KMS-11 (cell line): ENCODE measurements around the gene KRTAP5-3.
"Not testable (repeated sequence)": the region's sequence is repeated elsewhere in the genome, so short reads cannot be mapped to it uniquely, and the experiment has no call there.

Experiments used
- H2AFZ ChIP-seq: fragments of 200-600 bp; sonication (generic); 2 replicates; pipeline ENCODE4 v1.6.1; 2016; ENCODE audit warnings: antibody characterized with exemption, mixed run types, low read depth
- H3K27ac ChIP-seq: fragments of 200-600 bp; sonication (generic); 2 replicates; pipeline ENCODE4 v1.6.1; 2016; ENCODE audit warnings: mild to moderate bottlenecking, mixed run types
- H3K27me3 ChIP-seq: fragments of 200-600 bp; sonication (generic); 2 replicates; pipeline ENCODE4 v1.6.1; 2017; ENCODE audit warnings: mild to moderate bottlenecking, low read depth, mixed run types, moderate library complexity; ENCODE audit not compliant: insufficient read depth
- H3K36me3 ChIP-seq: fragments of 200-600 bp; sonication (generic); 2 replicates; pipeline ENCODE4 v1.6.1; 2017; ENCODE audit warnings: mild to moderate bottlenecking, mixed run types; ENCODE audit not compliant: insufficient read depth
- H3K4me1 ChIP-seq: fragments of 200-600 bp; sonication (generic); 2 replicates; pipeline ENCODE4 v1.6.1; 2016; ENCODE audit warnings: mild to moderate bottlenecking, low read depth, mixed run types; ENCODE audit not compliant: poor library complexity, severe bottlenecking
- H3K4me2 ChIP-seq: fragments of 200-600 bp; sonication (generic); 2 replicates; pipeline ENCODE4 v1.7.0; 2016; ENCODE audit warnings: mild to moderate bottlenecking, mixed run types
- H3K4me3 ChIP-seq: fragments of 200-600 bp; sonication (generic); IDR thresholded peaks from 2 replicates; pipeline ENCODE4 v1.6.1; 2017; ENCODE audit warnings: low read depth, low read length, mixed read lengths; ENCODE audit not compliant: insufficient read depth
- H3K79me2 ChIP-seq: fragments of 200-600 bp; sonication (generic); 2 replicates; pipeline ENCODE4 v1.6.1; 2016; ENCODE audit warnings: low read depth, mixed run types; ENCODE audit not compliant: insufficient read depth
- H3K9ac ChIP-seq: fragments of 200-600 bp; sonication (generic); 2 replicates; pipeline ENCODE4 v1.6.1; 2016; ENCODE audit warnings: mild to moderate bottlenecking, mixed run types
- H4K20me1 ChIP-seq: fragments of 200-600 bp; sonication (generic); 2 replicates; pipeline ENCODE4 v1.6.1; 2016; ENCODE audit warnings: mild to moderate bottlenecking, mixed run types; ENCODE audit not compliant: insufficient read depth
- CTCF ChIP-seq: fragments of 200-600 bp; sonication (generic); conservative IDR thresholded peaks from 2 replicates; pipeline ENCODE4 v1.6.1; 2017; ENCODE audit warnings: low read depth, mild to moderate bottlenecking, antibody characterized with exemption, low read length, moderate library complexity, mixed read lengths

Gene KRTAP5-3

GRCh38 chr11:1597994-1598380 is 10.3 kb downstream of the KRTAP5-3 start, which contains the start of gene KRTAP5-2:
KRTAP5-2 (minus strand) TSS chr11:1598294; CDS start chr11:1598250, 44 bp downstream.
- H3K4me2 ChIP-seq: no peak within 1 kb of the TSS
- peaks cover 85% of the 10 kb centered on the region for H3K27me3 ChIP-seq
- TF ChIP-seq CTCF: no peak
- H2AFZ ChIP-seq: no peak within 1 kb of the TSS
- H3K4me3 ChIP-seq: no peak within 1 kb of the TSS
- H3K9ac ChIP-seq: no peak within 1 kb of the TSS
- no peaks in the 10 kb centered on the region for H3K36me3 ChIP-seq
- H3K4me1 ChIP-seq: no peaks in the 10 kb centered on the region
- H3K79me2 ChIP-seq: no peaks in the 10 kb centered on the region
- no peak within 1 kb of the TSS for H3K27ac ChIP-seq
- H4K20me1 ChIP-seq: no peaks in the 10 kb centered on the region

- no peak overlapping the region for H3K27ac ChIP-seq
- H3K9ac ChIP-seq: no peak overlapping the region
- no peak overlapping the region for H3K4me2 ChIP-seq
- no peak overlapping the region for H2AFZ ChIP-seq
- H4K20me1 ChIP-seq: no peaks in the 10 kb centered on the region
- no peaks in the 10 kb centered on the region for H3K79me2 ChIP-seq
- no peaks in the 10 kb centered on the region for H3K36me3 ChIP-seq
- H3K4me3 ChIP-seq: no peak overlapping the region
- TF ChIP-seq CTCF: no peak
- H3K4me1 ChIP-seq: no peaks in the 10 kb centered on the region
- peaks cover 87% of the 10 kb centered on the region for H3K27me3 ChIP-seq
These were observed 10.8 kb downstream of the KRTAP5-3 start for GRCh38 chr11:1597331-1597993.

- H3K79me2 ChIP-seq, H3K4me1 ChIP-seq, H3K27ac ChIP-seq, H3K36me3 ChIP-seq, H3K9ac ChIP-seq, H3K4me2 ChIP-seq, H2AFZ ChIP-seq, H4K20me1 ChIP-seq, H3K4me3 ChIP-seq: not testable (repeated sequence)
- H3K27me3 ChIP-seq: peaks cover 87% of the 10 kb centered on the region
These were observed 11.6 kb downstream of the KRTAP5-3 start for GRCh38 chr11:1596576-1597121.

- not testable (repeated sequence) for H4K20me1 ChIP-seq, H3K4me3 ChIP-seq, H3K4me2 ChIP-seq, H3K4me1 ChIP-seq, H3K27ac ChIP-seq, H2AFZ ChIP-seq, H3K9ac ChIP-seq, H3K79me2 ChIP-seq, H3K36me3 ChIP-seq
- H3K27me3 ChIP-seq: peaks cover 85% of the 10 kb centered on the region
These were observed 12.2 kb downstream of the KRTAP5-3 start for GRCh38 chr11:1595994-1596575.

GRCh38 chr11:1592628-1593027 is 15.6 kb downstream of the KRTAP5-3 start:
- TF ChIP-seq CTCF: no peak
- H3K4me3 ChIP-seq: no peak overlapping the region
- no peak overlapping the region for H3K27ac ChIP-seq
- no peak overlapping the region for H3K9ac ChIP-seq
- no peak overlapping the region for H3K4me2 ChIP-seq
- H2AFZ ChIP-seq: no peak overlapping the region
- no peaks in the 10 kb centered on the region for H3K36me3 ChIP-seq
- peaks cover 85% of the 10 kb centered on the region for H3K27me3 ChIP-seq
- H4K20me1 ChIP-seq: no peaks in the 10 kb centered on the region
- no peaks in the 10 kb centered on the region for H3K4me1 ChIP-seq
- H3K79me2 ChIP-seq: no peaks in the 10 kb centered on the region
